ENCODE data around the gene LGR4. TPM values are rescaled to one million over a fixed set of nuclear protein-coding genes. Genes with fewer than 3 reads are reported as not detected.

LGR4 gene
- total RNA-seq, 1 experiment from 2014 or later: 7.1 TPM

DNA sequence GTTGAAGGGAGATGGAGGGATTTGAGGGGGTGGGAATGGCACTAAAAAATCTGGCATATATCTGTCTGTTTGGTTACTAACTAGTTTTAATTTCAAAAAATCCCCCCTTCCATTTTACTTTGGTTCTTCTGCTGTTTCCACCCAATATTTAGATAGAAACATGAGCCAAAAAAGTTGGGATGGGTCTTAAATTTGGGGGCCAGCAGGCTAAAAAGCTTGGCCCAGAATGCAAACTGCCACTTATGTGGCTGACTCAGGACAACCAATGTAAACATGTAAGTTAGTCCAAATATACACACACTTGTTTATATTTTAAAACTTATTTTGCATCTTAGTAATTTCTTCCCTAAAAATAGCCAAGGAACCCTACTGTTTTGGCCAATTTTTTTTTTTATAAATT lies 35.7 kb downstream of the LGR4 start:
- TF ChIP-seq, protein P1, sequence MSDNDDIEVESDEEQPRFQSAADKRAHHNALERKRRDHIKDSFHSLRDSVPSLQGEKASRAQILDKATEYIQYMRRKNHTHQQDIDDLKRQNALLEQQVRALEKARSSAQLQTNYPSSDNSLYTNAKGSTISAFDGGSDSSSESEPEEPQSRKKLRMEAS (IDR thresholded peaks at IDR 0.05): no peak
- TF ChIP-seq, protein P2, sequence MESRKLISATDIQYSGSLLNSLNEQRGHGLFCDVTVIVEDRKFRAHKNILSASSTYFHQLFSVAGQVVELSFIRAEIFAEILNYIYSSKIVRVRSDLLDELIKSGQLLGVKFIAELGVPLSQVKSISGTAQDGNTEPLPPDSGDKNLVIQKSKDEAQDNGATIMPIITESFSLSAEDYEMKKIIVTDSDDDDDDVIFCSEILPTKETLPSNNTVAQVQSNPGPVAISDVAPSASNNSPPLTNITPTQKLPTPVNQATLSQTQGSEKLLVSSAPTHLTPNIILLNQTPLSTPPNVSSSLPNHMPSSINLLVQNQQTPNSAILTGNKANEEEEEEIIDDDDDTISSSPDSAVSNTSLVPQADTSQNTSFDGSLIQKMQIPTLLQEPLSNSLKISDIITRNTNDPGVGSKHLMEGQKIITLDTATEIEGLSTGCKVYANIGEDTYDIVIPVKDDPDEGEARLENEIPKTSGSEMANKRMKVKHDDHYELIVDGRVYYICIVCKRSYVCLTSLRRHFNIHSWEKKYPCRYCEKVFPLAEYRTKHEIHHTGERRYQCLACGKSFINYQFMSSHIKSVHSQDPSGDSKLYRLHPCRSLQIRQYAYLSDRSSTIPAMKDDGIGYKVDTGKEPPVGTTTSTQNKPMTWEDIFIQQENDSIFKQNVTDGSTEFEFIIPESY (IDR thresholded peaks at IDR 0.05; ENCODE audit: extremely low read depth, insufficient replicate concordance, low read length): no peak
- TF ChIP-seq SIN3A (IDR thresholded peaks at IDR 0.05; ENCODE audit: low read depth) (no peak), ZNF274 (IDR thresholded peaks at IDR 0.05; ENCODE audit: low read depth, low read length) (no peak), ELF1 (IDR thresholded peaks at IDR 0.05; ENCODE audit: borderline replicate concordance, low read depth) (no peak), YY1 (IDR thresholded peaks at IDR 0.05; ENCODE audit: extremely low read depth, insufficient replicate concordance, low read depth, low read length) (no peak), RAD21 (IDR thresholded peaks at IDR 0.05; ENCODE audit: low read depth) (no peak), SRF (IDR thresholded peaks at IDR 0.05; ENCODE audit: low read depth) (no peak), SP1 (IDR thresholded peaks at IDR 0.05; ENCODE audit: low read depth) (no peak), CEBPB (IDR thresholded peaks at IDR 0.05; ENCODE audit: low read depth) (no peak), EGR1 (IDR thresholded peaks at IDR 0.05; ENCODE audit: low read depth) (no peak), POLR2A (IDR thresholded peaks at IDR 0.05; ENCODE audit: borderline replicate concordance, extremely low read depth, insufficient read depth, insufficient read length) (no peak), ZFX (IDR thresholded peaks at IDR 0.05) (no peak), TCF7L2 (IDR thresholded peaks at IDR 0.05; ENCODE audit: borderline replicate concordance, extremely low read depth, insufficient read depth, insufficient read length) (no peak), CBX3 (IDR thresholded peaks at IDR 0.05; ENCODE audit: low read depth) (no peak), FOSL1 (IDR thresholded peaks at IDR 0.05; ENCODE audit: low read depth) (no peak), CTCF (IDR thresholded peaks at IDR 0.05 in 2 of 3, conservative IDR thresholded peaks at IDR 0.05 in 1 of 3; ENCODE audit: borderline replicate concordance in 1 of 3, insufficient read depth in 1 of 3, low read depth in 2 of 3, low read length in 2 of 3) (no peak)
- TF ChIP-seq, protein P3, sequence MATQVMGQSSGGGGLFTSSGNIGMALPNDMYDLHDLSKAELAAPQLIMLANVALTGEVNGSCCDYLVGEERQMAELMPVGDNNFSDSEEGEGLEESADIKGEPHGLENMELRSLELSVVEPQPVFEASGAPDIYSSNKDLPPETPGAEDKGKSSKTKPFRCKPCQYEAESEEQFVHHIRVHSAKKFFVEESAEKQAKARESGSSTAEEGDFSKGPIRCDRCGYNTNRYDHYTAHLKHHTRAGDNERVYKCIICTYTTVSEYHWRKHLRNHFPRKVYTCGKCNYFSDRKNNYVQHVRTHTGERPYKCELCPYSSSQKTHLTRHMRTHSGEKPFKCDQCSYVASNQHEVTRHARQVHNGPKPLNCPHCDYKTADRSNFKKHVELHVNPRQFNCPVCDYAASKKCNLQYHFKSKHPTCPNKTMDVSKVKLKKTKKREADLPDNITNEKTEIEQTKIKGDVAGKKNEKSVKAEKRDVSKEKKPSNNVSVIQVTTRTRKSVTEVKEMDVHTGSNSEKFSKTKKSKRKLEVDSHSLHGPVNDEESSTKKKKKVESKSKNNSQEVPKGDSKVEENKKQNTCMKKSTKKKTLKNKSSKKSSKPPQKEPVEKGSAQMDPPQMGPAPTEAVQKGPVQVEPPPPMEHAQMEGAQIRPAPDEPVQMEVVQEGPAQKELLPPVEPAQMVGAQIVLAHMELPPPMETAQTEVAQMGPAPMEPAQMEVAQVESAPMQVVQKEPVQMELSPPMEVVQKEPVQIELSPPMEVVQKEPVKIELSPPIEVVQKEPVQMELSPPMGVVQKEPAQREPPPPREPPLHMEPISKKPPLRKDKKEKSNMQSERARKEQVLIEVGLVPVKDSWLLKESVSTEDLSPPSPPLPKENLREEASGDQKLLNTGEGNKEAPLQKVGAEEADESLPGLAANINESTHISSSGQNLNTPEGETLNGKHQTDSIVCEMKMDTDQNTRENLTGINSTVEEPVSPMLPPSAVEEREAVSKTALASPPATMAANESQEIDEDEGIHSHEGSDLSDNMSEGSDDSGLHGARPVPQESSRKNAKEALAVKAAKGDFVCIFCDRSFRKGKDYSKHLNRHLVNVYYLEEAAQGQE (IDR thresholded peaks at IDR 0.05; ENCODE audit: low read depth): no peak
- no peak overlapping the region for H2AFZ ChIP-seq (ENCODE audit: low read depth, low read length, poor library complexity, severe bottlenecking)
- no peak overlapping the region for H3K4me2 ChIP-seq (ENCODE audit: low read length)
- no peaks in the 10 kb centered on the region for H4K20me1 ChIP-seq (ENCODE audit: insufficient read depth)
- ATAC-seq (no peak), DNase-seq (ENCODE audit: low read depth, low spot score) (no peak)
- CTCF ChIA-PET: no interaction called here
- H3K27me3 ChIP-seq (ENCODE audit: insufficient read depth, low read length): no peaks in the 10 kb centered on the region
- no TSS peak for BruUV-seq (replicated peaks)
- no peaks in the 10 kb centered on the region for H3K36me3 ChIP-seq (ENCODE audit: control insufficient read depth in 1 of 2, insufficient read depth in 2 of 2, low read length in 2 of 2)
- no peaks in the 10 kb centered on the region for H3K9me3 ChIP-seq (ENCODE audit: control insufficient read depth in 1 of 2, insufficient read depth in 1 of 2, low read depth in 1 of 2, low read length in 2 of 2)
- RAD21 ChIA-PET (ENCODE audit: low non-redundant PET in 1 of 2, low total read pairs in 2 of 2, uncharacterized antibody in 2 of 2, unreplicated experiment in 2 of 2): no interaction called here
- POLR2A ChIA-PET: no interaction called here
- no peak overlapping the region for H3K27ac ChIP-seq (ENCODE audit: low read depth, low read length)
- no peaks in the 10 kb centered on the region for H3K79me2 ChIP-seq (ENCODE audit: insufficient read depth, low read length)
- H3K4me3 ChIP-seq (replicated peaks in 1 of 2; ENCODE audit: low read depth in 1 of 2, low read length in 2 of 2): no peak overlapping the region
- intact Hi-C loops (cut with micrococcal nuclease): no loop called here
- no peak overlapping the region for H3K9ac ChIP-seq (ENCODE audit: low read length)
- H3K4me1 ChIP-seq (ENCODE audit: control insufficient read depth in 1 of 2, insufficient read depth in 2 of 2, low read length in 2 of 2): no peaks in the 10 kb centered on the region
- H3K9me2 ChIP-seq (ENCODE audit: insufficient read depth): no peaks in the 10 kb centered on the region
